Keratinocyte (primary cell): ENCODE measurements around the gene NEK10. TPM values are rescaled to one million over a fixed set of nuclear protein-coding genes. Genes with fewer than 3 reads are reported as not detected.

Source experiments
- DNase-seq: peaks from one replicate; pipeline ENCODE4 v3.0.0-alpha.2; 2011; ENCODE audit warnings: low read depth, missing footprints, low spot score
- FAIRE-seq: peaks from 2 replicates; lab custom pipeline; 2011; peaks lifted over from hg19 to GRCh38; lab: Jason Lieb, UNC
- H2AFZ ChIP-seq: 2 replicates; pipeline ENCODE4 v1.6.0; 2012; ENCODE audit warnings: low read length, control low read depth, inconsistent platforms; ENCODE audit not compliant: control insufficient read depth
- H3K27ac ChIP-seq: 2 replicates; pipeline ENCODE4 v1.5.1; 2011; ENCODE audit warnings: low read length; ENCODE audit not compliant: control insufficient read depth, insufficient read depth
- H3K27me3 ChIP-seq: 3 replicates; pipeline ENCODE4 v1.6.0; 2011; ENCODE audit warnings: low read length; ENCODE audit not compliant: control insufficient read depth, insufficient read depth; ENCODE audit errors: extremely low read depth
- H3K36me3 ChIP-seq, 2 experiments: 2 replicates in 1 of 2; 3 replicates in 1 of 2; pipeline ENCODE4 v1.5.1; 2011; ENCODE audit warnings: low read length in 2 of 2, mild to moderate bottlenecking in 1 of 2; ENCODE audit not compliant: control insufficient read depth in 2 of 2, insufficient read depth in 2 of 2; ENCODE audit errors: extremely low read depth in 1 of 2
- H3K4me1 ChIP-seq: 3 replicates; pipeline ENCODE4 v1.5.1; 2011; ENCODE audit warnings: low read length; ENCODE audit not compliant: control insufficient read depth, insufficient read depth; ENCODE audit errors: extremely low read depth
- H3K4me2 ChIP-seq: 3 replicates; pipeline ENCODE4 v1.6.0; 2011; ENCODE audit warnings: low read depth, low read length; ENCODE audit not compliant: control insufficient read depth, insufficient read depth; ENCODE audit errors: extremely low read depth
- H3K4me3 ChIP-seq, 3 experiments: fragments of 200-600 bp in 1 of 3; sonication (generic) in 1 of 3; 2 replicates in 2 of 3; 3 replicates in 1 of 3; pipeline ENCODE4 v1.5.1; 2011 to 2016; ENCODE audit warnings: low read length in 3 of 3, mild to moderate bottlenecking in 3 of 3, control low read depth in 2 of 3, inconsistent platforms in 1 of 3, low read depth in 1 of 3, mixed read lengths in 1 of 3, mixed run types in 1 of 3, moderate library complexity in 1 of 3; ENCODE audit not compliant: control insufficient read depth in 2 of 3, insufficient read depth in 2 of 3; ENCODE audit errors: extremely low read depth in 1 of 3
- H3K79me2 ChIP-seq: 2 replicates; pipeline ENCODE4 v1.6.0; 2012; ENCODE audit warnings: low read length; ENCODE audit not compliant: control insufficient read depth, insufficient read depth
- H3K9ac ChIP-seq: 3 replicates; pipeline ENCODE4 v1.6.0; 2011; ENCODE audit warnings: low read length; ENCODE audit not compliant: control insufficient read depth, insufficient read depth; ENCODE audit errors: extremely low read depth
- H3K9me1 ChIP-seq: 3 replicates; pipeline ENCODE4 v1.6.0; 2011; ENCODE audit warnings: low read length; ENCODE audit not compliant: control insufficient read depth, insufficient read depth; ENCODE audit errors: extremely low read depth
- H3K9me3 ChIP-seq: 2 replicates; pipeline ENCODE4 v1.5.1; 2012; ENCODE audit warnings: low read depth, low read length; ENCODE audit not compliant: control insufficient read depth
- H4K20me1 ChIP-seq: 3 replicates; pipeline ENCODE4 v1.6.0; 2011; ENCODE audit warnings: low read length; ENCODE audit not compliant: control insufficient read depth, insufficient read depth; ENCODE audit errors: extremely low read depth
- CTCF ChIP-seq, 3 experiments: IDR thresholded peaks in 1 of 3; conservative IDR thresholded peaks in 1 of 3; optimal IDR thresholded peaks in 1 of 3; 2 replicates in 2 of 3; 3 replicates in 1 of 3; pipeline versions ENCODE3 to v1.5.1; 2011; ENCODE audit warnings: low read length in 3 of 3, mild to moderate bottlenecking in 3 of 3, moderate library complexity in 2 of 3, control low read depth in 1 of 3, inconsistent platforms in 1 of 3; ENCODE audit not compliant: insufficient read depth in 2 of 3; ENCODE audit errors: extremely low read depth in 1 of 3
- EZH2 ChIP-seq: IDR thresholded peaks from one replicate; pipeline ENCODE4 v1.6.1; 2012; ENCODE audit warnings: inconsistent platforms, mild to moderate bottlenecking, low read length, moderate library complexity
- dilution Hi-C: fragments of 300-500 bp; cut with MboI; formaldehyde crosslinking; loops from one replicate; pipeline ENCODE4 v1.7.0; 2020; ENCODE audit warnings: low sequenced_read_pairs; ENCODE audit not compliant: extremely low pct_ligation_motif_present
- polyA plus RNA-seq, 5 experiments: library from polyadenylated mRNA; depleted of rRNA in 3 of 5; stranded (reverse) in 3 of 5; stranded (forward) in 1 of 5; unstranded in 1 of 5; fragments of >200 nt; gene quantifications; 1 replicate in 1 of 5; 2 replicates in 3 of 5; 3 replicates in 1 of 5; pipeline versions ENCODE4 v1.2.1 to v1.2.3, GENCODE V29; 2011 to 2012; ENCODE audit warnings: missing spikeins in 2 of 5, low read depth in 1 of 5, low replicate concordance in 1 of 5

Gene NEK10
- polyA plus RNA-seq, 1 donor (not counting 4 experiments of a cell fraction or from before 2014, with no cell fraction given), result 0.98 TPM

GRCh38 chr3:27384191-27384590 is 15.0 kb upstream of the NEK10 start:
- Histone ChIP-seq H3K4me2 (no peak overlapping the region), H3K9me1 (no peaks in the 10 kb centered on the region), H3K4me3 (no peak overlapping the region), H3K9ac (no peak overlapping the region), H3K27ac (no peak overlapping the region), H2AFZ (no peak overlapping the region), H3K9me3 (no peaks in the 10 kb centered on the region), H3K4me1 (no peaks in the 10 kb centered on the region), H4K20me1 (no peaks in the 10 kb centered on the region), H3K27me3 (no peaks in the 10 kb centered on the region), H3K36me3 (peaks cover 7 to 15% of the 10 kb centered on the region in 2 experiments), H3K79me2 (no peaks in the 10 kb centered on the region)
- dilution Hi-C loops, result no loop called here
- TF ChIP-seq CTCF (optimal IDR thresholded peaks at IDR 0.05 in 1 of 3, IDR thresholded peaks at IDR 0.05 in 1 of 3, conservative IDR thresholded peaks at IDR 0.05 in 1 of 3; ENCODE audit: extremely low read depth in 1 of 3, insufficient read depth in 2 of 3, low read length in 3 of 3) (no peak), EZH2 (no peak)
- DNase-seq (no peak), FAIRE-seq (no peak)

- Histone ChIP-seq H3K9ac (no peak overlapping the region), H3K4me3 (no peak overlapping the region), H3K9me1 (no peaks in the 10 kb centered on the region), H3K4me1 (no peaks in the 10 kb centered on the region), H4K20me1 (no peaks in the 10 kb centered on the region), H3K9me3 (no peaks in the 10 kb centered on the region), H3K27me3 (no peaks in the 10 kb centered on the region), H3K36me3 (peaks cover 11 to 12% of the 10 kb centered on the region in 2 experiments), H3K79me2 (no peaks in the 10 kb centered on the region), H2AFZ (no peak overlapping the region), H3K4me2 (no peak overlapping the region), H3K27ac (no peak overlapping the region)
- FAIRE-seq (no peak), DNase-seq (no peak)
- TF ChIP-seq EZH2 (no peak), CTCF (optimal IDR thresholded peaks at IDR 0.05 in 1 of 3, IDR thresholded peaks at IDR 0.05 in 1 of 3, conservative IDR thresholded peaks at IDR 0.05 in 1 of 3; ENCODE audit: extremely low read depth in 1 of 3, insufficient read depth in 2 of 3, low read length in 3 of 3) (no peak)
- dilution Hi-C loops, result no loop called here
Measured at GRCh38 chr3:27380433-27381357, 11.5 kb upstream of the NEK10 start.
